DOHH2 (cell line): ENCODE measurements around the gene HTR3C.
"Not testable (repeated sequence)": the region's sequence is repeated elsewhere in the genome, so short reads cannot be mapped to it uniquely, and the experiment has no call there.

Experiments
- H3F3A ChIP-seq: fragments of 200-600 bp; sonication (generic), shearing (Covaris generic); 2 replicates; pipeline ENCODE4 v1.6.0; 2016; ENCODE audit warnings: antibody characterized with exemption, mild to moderate bottlenecking; ENCODE audit not compliant: control insufficient read depth, insufficient read depth
- H3K27ac ChIP-seq: fragments of 200-600 bp; sonication (generic); 2 replicates; pipeline ENCODE4 v1.5.1; 2014; ENCODE audit warnings: low read depth, mild to moderate bottlenecking, low read length, moderate library complexity
- H3K27me3 ChIP-seq: fragments of 200-600 bp; sonication (generic); 2 replicates; pipeline ENCODE4 v1.6.1; 2014; ENCODE audit warnings: mild to moderate bottlenecking, low read length, mixed read lengths; ENCODE audit not compliant: control insufficient read depth
- H3K36me3 ChIP-seq: fragments of 200-600 bp; sonication (generic); 2 replicates; pipeline ENCODE4 v1.6.1; 2014; ENCODE audit warnings: mild to moderate bottlenecking, low read length, moderate library complexity, mixed read lengths; ENCODE audit not compliant: control insufficient read depth
- H3K4me1 ChIP-seq: fragments of 200-600 bp; sonication (generic); 2 replicates; pipeline ENCODE4 v1.6.1; 2014; ENCODE audit warnings: mild to moderate bottlenecking, low read length, mixed read lengths; ENCODE audit not compliant: control insufficient read depth
- H3K4me2 ChIP-seq: fragments of 200-600 bp; sonication (generic); 2 replicates; pipeline ENCODE4 v1.6.0; 2014; ENCODE audit warnings: mild to moderate bottlenecking, low read length, moderate library complexity
- H3K4me3 ChIP-seq: fragments of 200-600 bp; sonication (generic); 2 replicates; pipeline ENCODE4 v1.5.1; 2014; ENCODE audit warnings: mild to moderate bottlenecking, low read length, mixed read lengths
- H3K79me2 ChIP-seq: fragments of 200-600 bp; sonication (generic); 2 replicates; pipeline ENCODE4 v1.6.1; 2014; ENCODE audit warnings: mild to moderate bottlenecking, low read length, mixed read lengths; ENCODE audit not compliant: control insufficient read depth
- H3K9me2 ChIP-seq: fragments of 200-600 bp; sonication (generic); replicated peaks from 2 replicates; pipeline ENCODE4 v1.6.1; 2014; ENCODE audit warnings: mild to moderate bottlenecking, low read length, mixed read lengths; ENCODE audit not compliant: control insufficient read depth
- H3K9me3 ChIP-seq: fragments of 200-600 bp; sonication (generic); 2 replicates; pipeline ENCODE4 v1.6.1; 2014; ENCODE audit warnings: antibody characterized with exemption, low read length, mixed read lengths; ENCODE audit not compliant: control insufficient read depth, insufficient read depth
- H4K20me1 ChIP-seq: fragments of 200-600 bp; sonication (generic); 2 replicates; pipeline ENCODE4 v1.6.0; 2014; ENCODE audit warnings: low read depth, mild to moderate bottlenecking, antibody characterized with exemption, low read length, moderate library complexity; ENCODE audit not compliant: control insufficient read depth, insufficient read depth
- EZH2phosphoT487 ChIP-seq: fragments of 200-600 bp; sonication (generic); IDR thresholded peaks from 2 replicates; pipeline ENCODE4 v1.6.1; 2017; ENCODE audit warnings: borderline replicate concordance, mild to moderate bottlenecking, antibody characterized with exemption, low read length, moderate library complexity, mixed read lengths
- TF ChIP-seq, protein P1 (sequence below): fragments of 200-600 bp; sonication (generic); IDR thresholded peaks from one replicate; pipeline ENCODE4 v1.5.1; 2014; ENCODE audit warnings: antibody characterized with exemption, mild to moderate bottlenecking, low read depth, low read length; ENCODE audit not compliant: poor library complexity, severe bottlenecking

The HTR3C gene

DNA sequence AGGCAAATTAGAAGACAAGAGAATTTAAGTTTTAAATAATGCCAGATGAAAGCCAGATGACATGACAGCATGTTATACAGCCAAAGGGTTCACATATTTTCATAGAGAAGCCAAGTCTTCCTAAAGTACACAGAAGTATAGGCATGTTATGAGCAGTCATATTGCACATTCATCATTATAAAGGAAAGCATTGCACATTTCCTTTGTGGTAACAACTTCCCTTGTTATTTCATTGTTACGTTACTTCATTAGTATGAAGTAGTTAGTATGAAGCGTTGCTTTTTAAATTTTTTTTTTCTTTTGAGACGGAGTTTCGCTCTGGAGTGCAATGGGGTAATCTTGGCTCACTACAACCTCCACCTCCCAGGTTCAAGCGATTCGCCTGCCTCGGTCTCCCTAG, 30.5 kb upstream of the HTR3C start:
- Histone ChIP-seq H3K9me2 (no peaks in the 10 kb centered on the region), H3K79me2 (no peaks in the 10 kb centered on the region), H3K9me3 (no peaks in the 10 kb centered on the region), H4K20me1 (no peaks in the 10 kb centered on the region), H3K36me3 (peaks cover 3% of the 10 kb centered on the region), H3K4me1 (peaks cover 6% of the 10 kb centered on the region), H3K27me3 (peaks cover 6% of the 10 kb centered on the region; the same call in 1 of the 2 replicates), H3K27ac (no peak overlapping the region), H3F3A (no peaks in the 10 kb centered on the region), H3K4me2 (no peak overlapping the region), H3K4me3 (no peak overlapping the region)
- TF ChIP-seq EZH2phosphoT487: no peak
- TF ChIP-seq, protein P1, sequence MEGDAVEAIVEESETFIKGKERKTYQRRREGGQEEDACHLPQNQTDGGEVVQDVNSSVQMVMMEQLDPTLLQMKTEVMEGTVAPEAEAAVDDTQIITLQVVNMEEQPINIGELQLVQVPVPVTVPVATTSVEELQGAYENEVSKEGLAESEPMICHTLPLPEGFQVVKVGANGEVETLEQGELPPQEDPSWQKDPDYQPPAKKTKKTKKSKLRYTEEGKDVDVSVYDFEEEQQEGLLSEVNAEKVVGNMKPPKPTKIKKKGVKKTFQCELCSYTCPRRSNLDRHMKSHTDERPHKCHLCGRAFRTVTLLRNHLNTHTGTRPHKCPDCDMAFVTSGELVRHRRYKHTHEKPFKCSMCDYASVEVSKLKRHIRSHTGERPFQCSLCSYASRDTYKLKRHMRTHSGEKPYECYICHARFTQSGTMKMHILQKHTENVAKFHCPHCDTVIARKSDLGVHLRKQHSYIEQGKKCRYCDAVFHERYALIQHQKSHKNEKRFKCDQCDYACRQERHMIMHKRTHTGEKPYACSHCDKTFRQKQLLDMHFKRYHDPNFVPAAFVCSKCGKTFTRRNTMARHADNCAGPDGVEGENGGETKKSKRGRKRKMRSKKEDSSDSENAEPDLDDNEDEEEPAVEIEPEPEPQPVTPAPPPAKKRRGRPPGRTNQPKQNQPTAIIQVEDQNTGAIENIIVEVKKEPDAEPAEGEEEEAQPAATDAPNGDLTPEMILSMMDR: no peak

DNA sequence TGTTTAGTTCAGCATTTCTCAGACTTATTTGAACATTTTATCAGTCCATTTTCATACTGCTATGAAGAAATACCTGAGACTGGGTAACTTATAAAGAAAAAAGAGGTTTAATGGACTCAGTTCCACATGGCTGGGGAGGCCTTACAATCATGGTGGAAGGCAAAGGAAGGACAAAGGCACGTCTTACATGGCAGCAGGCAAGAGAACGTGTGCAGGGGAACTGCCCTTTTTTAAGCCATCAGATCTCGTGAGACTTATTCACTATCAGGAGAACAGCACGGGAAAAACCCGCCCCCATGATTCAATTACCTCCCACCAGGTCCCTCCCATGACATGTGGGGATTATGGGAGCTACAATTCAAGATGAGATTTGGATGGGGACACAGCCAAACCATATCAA, 27.6 kb upstream of the HTR3C start:
- H3K4me1 ChIP-seq, H3K9me2 ChIP-seq, H3K79me2 ChIP-seq, H4K20me1 ChIP-seq, H3K9me3 ChIP-seq, H3K36me3 ChIP-seq, H3K4me3 ChIP-seq, H3K27me3 ChIP-seq, H3K27ac ChIP-seq, H3K4me2 ChIP-seq, H3F3A ChIP-seq: not testable (repeated sequence)

DNA sequence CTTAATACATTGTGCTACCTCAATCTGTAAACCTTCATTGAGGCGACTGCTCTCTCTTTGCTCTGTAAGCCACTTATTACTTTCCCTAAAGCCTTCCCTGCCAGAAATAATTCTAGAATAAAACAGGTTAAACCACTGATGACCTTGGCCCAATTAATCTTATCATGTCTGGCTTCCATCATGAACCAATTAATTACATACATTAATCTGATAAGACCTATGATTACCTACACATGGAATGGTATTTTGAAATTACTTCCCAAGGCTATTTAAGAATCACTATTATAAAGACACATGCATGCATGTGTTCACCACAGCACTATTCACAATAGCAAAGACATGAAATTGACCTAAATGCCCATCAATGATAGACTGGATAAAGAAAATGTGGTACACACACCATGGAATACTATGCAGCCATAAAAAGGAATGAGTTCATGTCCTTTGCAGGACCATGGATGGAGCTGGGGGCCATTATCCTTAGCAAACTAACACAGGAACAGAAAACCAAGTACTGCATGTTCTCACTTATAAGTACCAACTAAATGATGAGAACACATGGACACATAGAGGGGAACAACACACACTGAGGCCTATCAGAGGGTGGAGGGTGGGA, 24.5 kb upstream of the HTR3C start:
- H3K4me1 ChIP-seq, H3K79me2 ChIP-seq, H3K36me3 ChIP-seq, H3K9me2 ChIP-seq, H4K20me1 ChIP-seq, H3F3A ChIP-seq, H3K27ac ChIP-seq, H3K9me3 ChIP-seq, H3K4me2 ChIP-seq, H3K27me3 ChIP-seq, H3K4me3 ChIP-seq: not testable (repeated sequence)

DNA sequence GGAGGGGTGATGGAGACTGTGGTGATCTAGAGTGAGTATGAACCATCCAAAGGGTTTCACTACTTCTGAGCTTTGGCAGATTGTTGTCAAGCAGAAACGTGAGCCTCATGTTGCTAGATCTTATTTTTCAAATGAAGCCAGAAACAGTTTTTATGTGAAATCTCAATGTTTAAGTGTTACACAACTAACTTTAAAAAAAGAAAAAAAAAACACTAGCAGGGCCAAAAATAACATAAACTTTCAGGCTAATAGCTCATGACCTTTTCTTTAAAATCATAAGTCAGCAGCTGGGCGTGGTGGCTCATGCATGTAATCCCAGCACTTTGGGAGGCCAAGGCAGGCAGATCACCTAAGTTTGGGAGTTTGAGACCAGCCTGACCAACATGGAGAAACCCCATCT, 23.4 kb upstream of the HTR3C start:
- H3K79me2 ChIP-seq: no peaks in the 10 kb centered on the region
- H3K27ac ChIP-seq: no peak overlapping the region

More for the DNA sequence above, 23.4 kb upstream of the HTR3C start:
- no peaks in the 10 kb centered on the region for H3K9me2 ChIP-seq
- H4K20me1 ChIP-seq: no peaks in the 10 kb centered on the region
- H3F3A ChIP-seq: no peaks in the 10 kb centered on the region
- no peak for TF ChIP-seq EZH2phosphoT487
- TF ChIP-seq, protein P1: no peak
- H3K9me3 ChIP-seq: no peaks in the 10 kb centered on the region
- peaks cover 3% of the 10 kb centered on the region for H3K27me3 ChIP-seq
- H3K4me3 ChIP-seq: no peak overlapping the region
- no peaks in the 10 kb centered on the region for H3K4me1 ChIP-seq
- H3K4me2 ChIP-seq: no peak overlapping the region
- no peaks in the 10 kb centered on the region for H3K36me3 ChIP-seq
